Measurements from ENCODE around the gene DHDH.

The DHDH gene

GRCh38 chr19:48950159-48950558 is 16.7 kb downstream of the DHDH start:
- DNase-seq (ENCODE audit: low read depth in 2 of 2), result no peak

GRCh38 chr19:48950830-48951519 is 17.5 kb downstream of the DHDH start:
- DNase-seq (ENCODE audit: low read depth in 2 of 2), result no peak

GRCh38 chr19:48953141-48953540 is 19.6 kb downstream of the DHDH start:
- no peak for DNase-seq (ENCODE audit: low read depth in 2 of 2)

GRCh38 chr19:48953990-48954594 is 20.6 kb downstream of the DHDH start:
- DNase-seq (ENCODE audit: low read depth in 2 of 2), result no peak

- peak; percentile 73 to 75 for DNase-seq (ENCODE audit: low read depth in 2 of 2)
Observed at GRCh38 chr19:48954595-48955307, 21.3 kb downstream of the DHDH start, which contains the start of gene BAX. Gene BAX, plus strand, starts transcription at chr19:48954875. Its CDS starts 54 bp downstream, at chr19:48954929.

GRCh38 chr19:48955308-48955958 is 21.9 kb downstream of the DHDH start:
- DNase-seq (ENCODE audit: low read depth in 2 of 2), result no peak

GRCh38 chr19:48958006-48958405 is 24.5 kb downstream of the DHDH start:
- no peak for DNase-seq (ENCODE audit: low read depth in 2 of 2)

GRCh38 chr19:48959341-48960239 is 26.1 kb downstream of the DHDH start:
- no peak for DNase-seq (ENCODE audit: low read depth in 2 of 2)

- DNase-seq (ENCODE audit: low read depth in 2 of 2), result no peak
Observed at GRCh38 chr19:48961051-48961649, 27.7 kb downstream of the DHDH start.

GRCh38 chr19:48961673-48962028 is 28.2 kb downstream of the DHDH start:
- DNase-seq (ENCODE audit: low read depth in 2 of 2), result no peak

- DNase-seq (ENCODE audit: low read depth in 2 of 2), result peak in 1 of 2 donors; percentile 20
Observed at GRCh38 chr19:48962029-48962848, 28.7 kb downstream of the DHDH start.

- DNase-seq (ENCODE audit: low read depth in 2 of 2), result no peak
Observed at GRCh38 chr19:48962849-48963165, 29.3 kb downstream of the DHDH start.

- peak in 1 of 2 donors; percentile 44 for DNase-seq (ENCODE audit: low read depth in 2 of 2)
Observed at GRCh38 chr19:48963371-48964204, 30.1 kb downstream of the DHDH start.

- no peak for DNase-seq (ENCODE audit: low read depth in 2 of 2)
Observed at GRCh38 chr19:48964205-48965039, 30.9 kb downstream of the DHDH start.

- DNase-seq (ENCODE audit: low read depth in 2 of 2), result peak; percentile 74 to 80
Observed at GRCh38 chr19:48965040-48965805, 31.7 kb downstream of the DHDH start, which contains the start of gene FTL. Gene FTL, plus strand, starts transcription at chr19:48965309. Its CDS starts 199 bp downstream, at chr19:48965508.

- peak; percentile 77 to 85 for DNase-seq (ENCODE audit: low read depth in 2 of 2)
Observed at GRCh38 chr19:48965806-48966540, 32.5 kb downstream of the DHDH start.
